ENCODE results near the gene FBXO42.

The FBXO42 gene

DNA sequence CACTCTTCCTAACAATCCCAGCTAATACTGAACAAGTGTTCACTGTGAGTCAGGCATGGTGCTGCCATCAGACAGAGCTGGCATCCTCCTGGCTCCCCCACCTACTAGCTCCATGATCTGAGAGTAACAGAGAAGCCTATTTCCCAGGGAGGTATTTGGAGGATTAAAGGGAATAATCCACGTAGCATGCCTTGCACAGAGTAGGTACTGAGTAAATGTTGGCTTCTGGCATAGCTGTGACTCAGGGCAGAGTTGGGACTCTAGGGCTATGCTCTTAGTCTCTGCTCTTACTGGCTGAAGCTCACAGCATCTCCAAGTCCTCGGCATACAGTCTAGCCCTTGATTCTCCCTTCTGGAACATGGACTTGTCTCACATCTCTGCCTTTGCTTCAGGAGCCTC, 148.1 kb downstream of the FBXO42 start:
- no peak for DNase-seq (ENCODE audit: low read depth)

DNA sequence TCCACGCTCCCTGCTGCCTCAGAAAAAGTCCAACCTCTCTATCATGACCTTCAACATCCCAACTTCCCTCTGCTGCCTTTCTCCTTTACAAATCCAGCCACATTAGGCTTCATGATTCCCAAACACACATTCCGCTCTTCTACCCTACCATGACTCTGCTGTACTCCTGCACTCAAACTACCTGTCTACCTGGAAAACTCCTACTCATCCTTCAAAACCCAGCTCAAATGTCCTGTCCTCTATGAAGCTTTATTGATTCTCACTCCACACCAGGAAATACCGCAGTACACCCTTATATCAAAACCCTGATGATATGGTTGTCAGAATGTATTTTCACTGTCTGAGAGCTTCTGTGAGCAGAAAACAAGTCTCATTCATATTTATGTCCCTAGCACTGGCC, 148.7 kb downstream of the FBXO42 start:
- no peak for DNase-seq (ENCODE audit: low read depth)

- no peak for DNase-seq (ENCODE audit: low read depth)
Measured at GRCh38 chr1:16202281-16203210, 149.7 kb downstream of the FBXO42 start.

DNA sequence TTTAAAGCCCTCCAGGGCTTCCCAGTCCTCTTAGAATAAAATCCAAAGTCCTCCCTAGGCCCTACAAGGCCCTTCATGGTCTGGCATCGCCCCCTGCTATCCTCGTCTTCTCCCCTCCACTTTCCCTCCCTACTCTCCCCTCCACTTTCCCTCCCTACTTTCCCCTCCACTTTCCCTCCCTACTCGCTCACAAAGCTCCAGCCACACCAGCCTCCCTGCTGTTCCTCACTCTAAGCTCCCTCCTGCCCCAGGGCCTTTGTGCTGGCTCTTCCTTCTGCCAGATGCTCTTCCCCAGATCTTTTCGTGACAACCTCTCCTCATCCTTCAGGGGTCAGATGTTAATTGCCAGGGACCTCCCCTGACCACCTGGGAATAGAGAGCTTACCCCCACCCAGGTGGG, 152.6 kb downstream of the FBXO42 start:
- DNase-seq (ENCODE audit: low read depth) = no peak

GRCh38 chr1:16199157-16199501, 153.2 kb downstream of the FBXO42 start:
- DNase-seq (ENCODE audit: low read depth) = no peak

DNA sequence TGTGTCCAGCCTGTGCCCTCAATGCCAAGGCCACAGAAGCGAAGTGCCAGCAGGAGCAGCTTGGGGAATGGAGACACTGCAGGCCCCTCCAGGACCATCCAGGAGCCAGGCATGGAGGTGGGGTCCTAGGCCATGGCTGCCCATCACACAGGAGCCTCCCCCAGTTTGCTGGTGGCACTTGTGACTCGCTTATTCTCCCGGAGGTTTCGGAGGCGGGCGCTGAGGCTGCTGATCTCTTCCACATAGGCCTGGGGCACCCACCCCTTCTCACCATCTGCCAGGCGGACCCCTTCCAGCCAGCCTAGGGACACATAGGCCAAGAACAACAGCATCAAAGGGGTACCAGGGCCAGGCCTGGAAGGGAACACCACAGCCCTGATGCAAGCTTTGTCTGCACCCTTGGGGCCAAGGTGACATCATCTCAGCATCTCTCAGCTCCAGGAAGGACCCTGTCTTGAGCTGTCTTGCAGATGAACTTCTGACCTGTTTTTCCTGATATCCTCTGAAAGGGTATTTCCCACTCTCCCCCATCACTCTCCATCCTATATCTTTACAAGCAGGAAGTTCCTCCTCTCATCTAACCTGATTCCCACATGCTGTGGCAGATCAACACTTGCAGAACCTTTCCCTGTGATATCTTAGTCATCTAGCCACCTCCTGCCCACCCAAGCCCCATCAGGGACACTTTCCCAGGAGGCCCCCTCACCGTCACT, 153.7 kb downstream of the FBXO42 start:
- no peak for DNase-seq (ENCODE audit: low read depth)

DNA sequence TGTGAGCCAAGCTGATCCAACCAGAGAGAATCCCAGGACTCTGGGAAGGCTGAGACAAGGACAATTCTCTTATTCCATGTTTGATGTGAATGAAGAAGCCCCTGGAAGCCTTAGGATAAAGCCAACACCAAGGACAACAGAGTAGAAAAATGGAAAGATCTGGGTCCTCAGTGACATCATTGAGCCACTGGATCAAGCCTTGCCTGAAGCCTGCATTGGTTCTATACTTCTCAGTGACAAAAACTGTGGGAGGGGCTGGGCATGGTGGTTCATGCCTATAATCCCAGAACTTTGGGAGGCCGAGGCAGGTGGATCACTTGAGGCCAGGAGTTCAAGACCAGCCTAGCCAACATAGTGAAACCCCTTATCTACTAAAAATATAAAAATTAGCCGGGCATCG, 155.4 kb downstream of the FBXO42 start:
- DNase-seq (ENCODE audit: low read depth) = no peak

Measured in stimulated activated CD8-positive, alpha-beta memory T cell treated with anti-CD3 and anti-CD28 coated beads, Interleukin-12 subunit alpha, Interleukin-12 subunit beta, amount 100 ng/mL, for 4 hours (primary cell).